ENCODE results near the gene MAGEA8. TPM values are rescaled to one million over a fixed set of nuclear protein-coding genes. Genes with fewer than 3 reads are reported as not detected.

MAGEA8 gene
- total and polyA plus RNA-seq, 4 donors = not detected

GRCh38 chrX:149870840-149871239, 10.1 kb upstream of the MAGEA8 start:
- H3K4me3 ChIP-seq = no peak overlapping the region
- WGBS, 2 donors = 45 to 88% methylated on average over 2 of the region's 2 CpGs
- ATAC-seq (ENCODE audit: insufficient read depth, low FRiP score) = no peak
- H3K4me1 ChIP-seq (ENCODE audit: control insufficient read depth in 5 of 5, insufficient read depth in 5 of 5, low read length in 5 of 5) = no peaks in the 10 kb centered on the region
- DNase-seq = no peak
- no peak for TF ChIP-seq CTCF (IDR thresholded peaks at IDR 0.05; ENCODE audit: control extremely low read depth, extremely low read depth)
- no peaks in the 10 kb centered on the region for H3K36me3 ChIP-seq (ENCODE audit: control insufficient read depth in 4 of 4, insufficient read depth in 4 of 4, low read length in 4 of 4)
- H3K9me3 ChIP-seq (ENCODE audit: control insufficient read depth in 4 of 4, insufficient read depth in 3 of 4, low read length in 3 of 4) = peaks cover 0 to 6% (median 2%) of the 10 kb centered on the region in 4 donors
- no peaks in the 10 kb centered on the region for H3K27me3 ChIP-seq (ENCODE audit: control insufficient read depth in 3 of 3, insufficient read depth in 3 of 3, low read length in 2 of 3)
- H3K27ac ChIP-seq (ENCODE audit: low read depth in 1 of 2, low read length in 1 of 2) = no peak overlapping the region
- H3K9ac ChIP-seq (ENCODE audit: insufficient read depth in 1 of 2, low read length in 2 of 2) = no peak overlapping the region

- H3K4me1 ChIP-seq (ENCODE audit: control insufficient read depth in 5 of 5, insufficient read depth in 5 of 5, low read length in 5 of 5) = no peaks in the 10 kb centered on the region
- no peaks in the 10 kb centered on the region for H3K36me3 ChIP-seq (ENCODE audit: control insufficient read depth in 4 of 4, insufficient read depth in 4 of 4, low read length in 4 of 4)
- DNase-seq = no peak
- no peaks in the 10 kb centered on the region for H3K27me3 ChIP-seq (ENCODE audit: control insufficient read depth in 3 of 3, insufficient read depth in 3 of 3, low read length in 2 of 3)
- no peak overlapping the region for H3K9ac ChIP-seq (ENCODE audit: insufficient read depth in 1 of 2, low read length in 2 of 2)
- H3K4me3 ChIP-seq = no peak overlapping the region
- TF ChIP-seq CTCF (IDR thresholded peaks at IDR 0.05; ENCODE audit: control extremely low read depth, extremely low read depth) = no peak
- 78 to 94% methylated on average over 2 of the region's 2 CpGs for WGBS, 2 donors
- no peak for ATAC-seq (ENCODE audit: insufficient read depth, low FRiP score)
- no peak overlapping the region for H3K27ac ChIP-seq (ENCODE audit: low read depth in 1 of 2, low read length in 1 of 2)
- H3K9me3 ChIP-seq (ENCODE audit: control insufficient read depth in 4 of 4, insufficient read depth in 3 of 4, low read length in 3 of 4) = peaks cover 0 to 6% (median 2%) of the 10 kb centered on the region in 4 donors
Observed at GRCh38 chrX:149871433-149871832, 9.6 kb upstream of the MAGEA8 start.

- ATAC-seq (ENCODE audit: insufficient read depth, low FRiP score) = no peak
Observed at GRCh38 chrX:149871940-149872339, 9.0 kb upstream of the MAGEA8 start.

More at GRCh38 chrX:149871940-149872339, 9.0 kb upstream of the MAGEA8 start:
- peak in 1 of 3 donors; percentile 0 for DNase-seq
- H3K27me3 ChIP-seq (ENCODE audit: control insufficient read depth in 3 of 3, insufficient read depth in 3 of 3, low read length in 2 of 3) = no peaks in the 10 kb centered on the region
- no peak overlapping the region for H3K4me3 ChIP-seq
- H3K4me1 ChIP-seq (ENCODE audit: control insufficient read depth in 5 of 5, insufficient read depth in 5 of 5, low read length in 5 of 5) = no peaks in the 10 kb centered on the region
- no peak overlapping the region for H3K9ac ChIP-seq (ENCODE audit: insufficient read depth in 1 of 2, low read length in 2 of 2)
- H3K27ac ChIP-seq (ENCODE audit: low read depth in 1 of 2, low read length in 1 of 2) = no peak overlapping the region
- H3K36me3 ChIP-seq (ENCODE audit: control insufficient read depth in 4 of 4, insufficient read depth in 4 of 4, low read length in 4 of 4) = no peaks in the 10 kb centered on the region
- H3K9me3 ChIP-seq (ENCODE audit: control insufficient read depth in 4 of 4, insufficient read depth in 3 of 4, low read length in 3 of 4) = peaks cover 0 to 4% (median 2%) of the 10 kb centered on the region in 4 donors
- WGBS, 2 donors = 27 to 46% methylated on average over 3 of the region's 3 CpGs
- TF ChIP-seq CTCF (IDR thresholded peaks at IDR 0.05; ENCODE audit: control extremely low read depth, extremely low read depth) = no peak

Data from lung (tissue), 12 donors.